ENCODE results near the gene R3HDM2. TPM values are rescaled to one million over a fixed set of nuclear protein-coding genes. Genes with fewer than 3 reads are reported as not detected.
"Not testable (repeated sequence)": the region's sequence is repeated elsewhere in the genome, so short reads cannot be mapped to it uniquely, and the experiment has no call there.

The R3HDM2 gene
- total RNA-seq, 1 donor from 2014 or later = 49.0 TPM

DNA sequence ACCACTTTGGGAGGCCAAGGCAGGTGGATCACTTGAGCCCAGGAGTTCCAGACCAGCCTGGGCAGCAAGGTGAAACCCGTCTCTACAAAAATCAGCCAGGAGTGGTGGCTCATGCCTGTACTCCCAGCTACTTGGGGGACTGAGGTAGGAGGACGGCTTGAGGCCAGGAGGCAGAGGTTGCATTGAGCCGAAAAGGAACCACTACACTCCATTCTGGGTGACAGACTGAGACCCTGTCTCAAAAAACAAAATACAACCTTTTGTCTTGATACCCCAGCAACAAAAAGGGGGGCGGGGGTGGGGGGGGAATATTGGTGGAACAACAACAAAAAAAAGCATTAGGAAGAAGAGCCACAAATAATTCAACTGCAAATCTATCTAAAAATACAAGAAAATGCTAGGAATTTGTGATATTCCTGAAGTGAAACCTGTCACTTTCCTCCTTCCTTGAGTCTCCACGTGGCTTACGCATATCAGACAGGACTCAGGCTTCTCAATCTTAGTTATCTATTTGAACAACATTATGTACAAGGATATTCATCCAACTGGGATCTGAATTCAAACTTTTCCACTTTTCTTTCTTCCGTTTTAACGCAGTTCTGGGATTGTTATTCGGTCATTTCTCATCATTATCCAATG lies 1.3 kb downstream of the R3HDM2 start:
- DNase-seq (ENCODE audit: low spot score) = peak; percentile 20

DNA sequence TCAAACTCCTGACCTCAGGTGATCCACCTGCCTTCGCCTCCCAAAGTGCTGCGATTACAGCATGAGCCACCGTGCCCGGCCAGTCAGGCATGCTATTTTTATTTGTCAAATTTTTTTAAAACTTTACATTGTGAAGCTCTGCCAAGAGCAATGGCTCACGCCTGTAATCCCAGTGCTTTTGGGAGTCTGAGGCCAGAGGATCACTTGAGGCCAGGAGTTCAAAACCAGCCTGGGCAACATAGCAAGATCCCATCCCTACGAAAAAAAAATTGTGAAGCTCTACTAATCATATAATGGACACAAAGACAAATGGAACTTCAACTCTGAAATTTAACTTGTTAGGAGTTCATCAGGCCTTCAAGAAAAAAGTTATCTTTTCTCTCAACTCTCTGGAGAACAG lies 1.9 kb downstream of the R3HDM2 start:
- DNase-seq (ENCODE audit: low spot score) = peak; percentile 26

DNA sequence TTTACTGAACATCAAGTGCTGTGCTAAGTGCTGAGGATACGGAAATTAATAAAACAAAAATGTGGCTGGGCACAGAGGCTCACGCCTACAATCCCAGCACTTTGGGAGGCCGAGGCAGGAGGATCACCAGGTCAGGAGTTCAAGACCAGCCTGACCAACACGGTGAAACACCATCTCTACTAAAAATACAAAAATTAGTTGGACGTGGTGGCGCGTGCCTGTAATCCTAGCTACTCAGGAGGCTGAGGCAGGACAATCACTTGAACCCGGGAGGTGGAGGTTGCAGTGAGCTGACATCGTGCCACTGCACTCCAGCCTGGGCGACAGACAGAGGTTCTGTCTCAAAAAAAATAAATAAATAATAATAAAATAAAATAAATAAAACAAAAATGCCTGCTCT lies 3.9 kb downstream of the R3HDM2 start:
- DNase-seq (ENCODE audit: low spot score) = peak; percentile 65

DNA sequence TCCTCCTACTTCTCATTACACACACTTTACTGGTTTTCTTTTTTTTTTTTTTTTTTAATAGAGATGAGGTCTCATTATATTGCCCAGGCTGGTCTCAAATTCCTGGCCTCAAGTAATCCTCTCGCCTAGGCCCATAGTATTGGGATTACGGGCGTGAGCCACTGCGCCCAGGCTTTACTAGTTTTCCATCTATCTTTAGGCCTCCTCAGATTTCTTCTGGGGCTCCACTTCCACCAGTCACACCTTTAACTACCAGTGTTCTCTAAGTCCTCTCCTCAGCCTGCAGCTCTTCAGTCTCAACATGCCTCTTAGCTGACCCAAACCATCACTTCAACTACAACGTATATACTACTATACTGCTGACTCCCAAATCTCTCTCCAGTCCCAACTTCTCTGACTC lies 10.4 kb downstream of the R3HDM2 start:
- peak; percentile 2 for DNase-seq (ENCODE audit: low spot score)

DNA sequence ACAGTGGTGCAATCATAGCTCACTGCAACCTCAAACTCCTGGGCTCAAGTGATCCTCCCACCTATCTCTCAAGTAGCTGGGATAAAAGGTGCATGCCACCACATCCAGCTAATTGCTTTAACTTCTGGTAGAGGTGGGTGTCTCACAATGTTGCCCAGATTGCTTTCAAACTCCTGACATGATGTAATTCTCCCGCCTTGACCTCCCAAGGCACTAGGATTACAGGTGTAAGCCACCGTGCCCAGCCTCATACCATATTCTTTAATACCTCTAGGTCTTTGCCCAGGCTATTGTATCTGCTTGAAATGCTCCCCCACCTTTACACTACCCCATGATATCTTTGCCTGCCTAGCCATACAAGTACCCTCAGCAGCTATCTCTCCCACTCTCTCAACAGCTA lies 11.3 kb downstream of the R3HDM2 start:
- DNase-seq (ENCODE audit: low spot score) = peak; percentile 26

DNA sequence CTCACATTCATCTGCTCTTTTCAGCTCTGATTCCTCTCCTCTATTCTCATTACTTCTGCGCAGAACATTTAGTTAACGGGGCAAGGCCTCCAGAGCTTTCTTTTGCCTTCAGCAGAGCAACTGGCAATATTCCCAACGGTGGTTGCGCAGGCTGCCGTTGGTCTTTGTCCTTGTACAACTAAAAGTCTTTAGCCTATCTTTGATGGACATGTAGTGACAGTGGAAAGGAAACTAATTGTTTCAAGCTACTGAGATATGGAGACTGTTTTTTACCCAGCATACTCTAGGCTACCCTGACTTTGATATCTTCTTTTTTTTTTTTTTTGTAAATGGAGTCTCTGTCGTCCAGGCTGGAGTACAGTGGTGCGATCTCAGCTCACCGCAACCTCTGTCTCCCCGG lies 12.6 kb downstream of the R3HDM2 start:
- peak; percentile 47 for DNase-seq (ENCODE audit: low spot score)

DNA sequence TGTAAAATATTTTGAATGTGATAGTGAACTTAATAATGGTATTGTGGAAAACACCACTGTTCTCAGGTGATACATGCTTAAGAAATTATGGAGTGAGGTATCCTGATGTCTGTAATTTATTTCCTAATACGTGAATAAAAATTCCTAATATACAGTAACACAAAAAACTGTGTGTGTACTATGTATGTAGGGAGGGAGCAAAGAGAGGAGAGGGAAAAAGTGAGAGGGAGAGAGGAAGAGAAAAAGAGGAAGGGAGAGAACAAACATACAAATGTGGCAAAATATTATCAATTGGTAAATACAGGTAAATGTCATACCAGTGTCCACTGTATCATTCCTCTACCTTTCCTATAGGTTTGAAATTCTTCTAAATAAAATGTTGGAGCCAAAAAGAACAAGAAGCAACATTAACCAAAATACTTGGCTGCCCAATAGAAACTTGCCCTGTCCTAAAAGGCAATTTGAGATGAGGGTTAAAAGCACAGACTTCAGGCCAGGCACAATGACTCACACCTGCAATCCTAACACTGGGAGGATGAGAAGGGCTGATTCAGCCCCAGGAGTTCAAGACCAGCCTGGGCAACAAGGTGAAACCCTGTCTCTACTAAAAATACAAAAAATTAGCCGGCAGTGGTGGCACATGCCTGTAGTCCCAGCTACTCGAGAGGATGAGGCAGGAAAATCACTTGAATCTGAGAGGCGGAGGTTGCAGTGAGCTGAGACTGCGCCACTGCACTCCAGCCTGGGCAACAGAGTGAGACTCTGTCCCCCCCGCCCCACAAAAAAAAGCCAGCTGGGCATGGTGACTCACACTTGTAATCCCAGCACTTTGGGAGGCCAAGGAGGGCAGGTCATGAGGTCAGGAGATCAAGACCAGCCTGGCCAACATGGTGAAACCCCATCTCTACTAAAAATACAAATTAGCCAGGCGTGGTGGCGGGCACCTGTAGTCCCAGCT lies 14.5 kb downstream of the R3HDM2 start:
- DNase-seq (ENCODE audit: low spot score) = peak; percentile 24

DNA sequence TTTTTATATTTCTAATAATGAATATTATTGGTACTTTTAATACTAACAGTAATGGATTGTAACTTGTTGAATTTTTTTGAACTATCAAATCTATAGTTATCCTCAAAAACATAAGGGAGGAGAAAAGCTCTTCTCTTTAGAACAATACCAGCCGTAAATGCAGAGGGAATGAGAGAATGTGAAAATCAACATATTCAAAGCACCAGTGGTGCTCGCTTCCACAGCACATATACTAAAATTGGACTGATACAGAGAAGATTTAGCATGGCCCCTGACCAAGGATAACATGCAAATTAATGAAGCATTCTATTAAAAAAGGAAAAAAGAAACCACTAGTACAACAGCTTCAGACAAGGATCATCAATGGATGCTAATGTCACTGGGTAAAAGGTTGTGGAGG lies 15.8 kb downstream of the R3HDM2 start:
- DNase-seq (ENCODE audit: low spot score) = no peak

DNA sequence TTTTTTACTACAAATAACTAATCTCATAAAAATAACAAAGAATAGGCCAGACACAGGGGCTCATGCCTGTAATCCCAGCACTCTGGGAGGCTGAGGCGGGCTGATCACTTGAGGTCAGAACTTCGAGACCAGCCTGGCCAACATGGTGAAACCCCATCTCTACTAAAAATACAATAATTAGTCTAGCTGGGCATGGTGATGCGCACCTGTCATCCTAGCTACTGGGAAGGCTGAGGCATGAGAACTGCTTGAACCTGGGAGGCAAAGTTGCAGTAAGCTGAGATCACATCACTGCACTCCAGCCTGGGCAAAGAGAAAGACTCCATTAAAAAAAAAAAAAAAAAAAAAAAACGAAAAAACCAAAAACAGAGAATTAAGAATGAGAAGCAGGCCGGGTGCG lies 16.7 kb downstream of the R3HDM2 start:
- DNase-seq (ENCODE audit: low spot score) = peak; percentile 49

DNA sequence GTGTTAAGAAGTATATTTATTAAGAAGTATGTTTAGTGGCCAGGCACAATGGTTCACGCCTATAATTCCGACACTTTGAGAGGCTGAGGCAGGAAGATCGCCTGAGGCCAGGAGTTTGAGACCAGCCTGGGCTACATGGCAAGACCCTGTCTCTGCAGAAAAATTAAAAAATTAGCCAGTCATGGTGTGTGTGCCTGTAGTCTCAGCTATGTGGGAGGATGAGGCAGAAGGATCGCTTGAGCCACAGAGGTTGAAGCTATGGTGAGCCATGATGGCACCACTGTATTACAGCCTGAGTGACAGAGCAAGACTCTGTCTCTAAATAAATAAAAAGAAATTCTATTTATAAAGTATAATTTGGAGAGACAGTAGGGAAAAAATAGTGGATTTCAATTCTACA lies 20.3 kb downstream of the R3HDM2 start:
- DNase-seq (ENCODE audit: low spot score) = no peak

DNA sequence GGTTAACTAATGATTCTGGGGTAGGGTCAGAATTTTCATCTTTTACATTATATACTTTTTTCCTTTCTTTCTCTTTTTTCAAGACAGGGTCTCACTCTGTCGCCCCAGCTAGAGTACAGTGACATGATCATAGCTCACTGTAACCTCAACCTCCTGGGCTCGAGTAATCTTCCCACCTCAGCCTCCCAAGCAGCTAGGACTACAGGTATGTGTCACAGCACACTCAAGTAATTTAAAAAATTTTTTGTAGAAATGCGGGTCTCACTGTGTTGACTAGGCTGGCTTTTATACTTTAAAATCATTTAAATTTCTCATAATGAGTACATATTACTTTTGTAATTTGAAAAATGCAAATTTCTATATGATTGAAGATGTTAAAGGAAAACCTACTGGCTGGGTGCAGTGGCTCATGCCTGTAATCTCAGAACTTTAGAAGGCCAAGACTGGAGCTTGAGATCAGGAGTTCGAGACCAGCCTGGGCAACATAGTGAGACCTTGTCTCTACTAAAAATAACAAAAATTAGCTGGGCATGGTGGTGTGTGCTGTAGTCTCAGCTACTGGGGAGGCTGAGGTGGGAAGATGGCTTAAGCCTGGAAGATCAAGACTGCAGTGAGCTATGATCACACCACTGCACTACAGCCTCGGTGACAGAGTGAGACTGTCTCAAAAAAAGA lies 25.7 kb downstream of the R3HDM2 start:
- DNase-seq (ENCODE audit: low spot score) = no peak

DNA sequence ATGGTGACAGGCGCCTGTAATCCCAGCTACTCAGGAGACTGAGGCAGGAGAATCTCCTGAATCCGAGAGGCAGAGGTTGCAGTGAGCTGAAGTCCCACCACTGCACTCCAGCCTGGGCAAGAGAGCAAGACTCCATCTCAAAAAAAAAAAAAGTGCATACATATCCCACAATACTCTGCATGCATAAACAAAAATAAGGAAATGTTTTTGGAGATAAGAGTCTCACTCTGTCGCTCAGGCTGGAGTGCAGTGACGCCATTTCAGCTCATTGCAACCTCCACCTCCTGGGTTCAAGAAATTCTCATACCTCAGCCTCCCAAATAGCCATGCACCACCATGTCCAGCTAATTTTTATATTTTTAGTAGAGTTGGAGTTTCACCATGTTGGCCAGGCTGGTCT lies 28.7 kb downstream of the R3HDM2 start:
- not testable (repeated sequence) for DNase-seq (ENCODE audit: low spot score)

DNA sequence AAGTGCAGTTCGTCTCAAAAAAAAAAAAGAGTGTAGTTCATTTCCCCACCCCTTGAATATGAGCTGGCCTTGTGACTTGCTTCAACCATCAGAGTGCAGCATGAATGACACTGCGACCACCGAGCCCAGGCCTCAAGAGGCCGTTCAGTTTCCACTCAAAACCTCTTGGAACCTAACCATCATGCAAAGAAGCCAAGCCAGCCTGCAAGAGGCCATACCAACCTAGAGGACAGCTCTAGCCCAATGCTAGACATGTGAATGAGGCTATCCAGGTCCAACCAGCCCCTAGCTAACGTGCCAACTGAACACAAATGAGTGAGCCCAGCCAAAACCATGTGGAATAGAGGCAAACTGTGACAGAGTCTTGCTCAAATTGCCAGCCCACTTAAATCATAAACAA lies 29.7 kb downstream of the R3HDM2 start:
- DNase-seq (ENCODE audit: low spot score) = no peak

DNA sequence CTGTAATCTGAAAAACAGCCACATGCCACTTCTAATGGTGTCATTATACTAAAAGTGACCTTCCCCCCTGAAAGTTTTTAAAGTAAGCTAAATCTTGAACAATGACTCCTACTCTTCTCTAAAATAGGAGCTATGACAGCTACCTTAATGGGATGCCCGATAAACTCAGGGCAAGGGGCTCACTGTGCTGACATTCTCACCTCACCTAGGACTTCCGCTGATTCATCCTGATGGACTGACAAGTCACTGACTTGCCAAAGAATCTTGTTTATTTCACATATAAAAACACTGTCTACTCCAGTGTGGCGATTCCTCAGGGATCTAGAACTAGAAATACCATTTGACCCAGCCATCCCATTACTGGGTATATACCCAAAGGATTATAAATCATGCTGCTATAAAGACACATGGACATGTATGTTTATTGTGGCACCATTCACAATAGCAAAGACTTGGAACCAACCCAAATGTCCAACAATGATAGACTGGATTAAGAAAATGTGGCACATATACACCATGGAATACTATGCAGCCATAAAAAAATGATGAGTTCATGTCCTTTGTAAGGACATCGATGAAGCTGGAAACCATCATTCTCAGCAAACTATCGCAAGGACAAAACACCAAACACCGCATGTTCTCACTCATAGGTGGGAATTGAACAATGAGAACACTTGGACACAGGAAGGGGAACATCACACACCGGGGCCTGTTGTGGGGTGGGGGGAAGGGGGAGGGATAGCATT lies 31.0 kb downstream of the R3HDM2 start:
- DNase-seq (ENCODE audit: low spot score) = not testable (repeated sequence)

DNA sequence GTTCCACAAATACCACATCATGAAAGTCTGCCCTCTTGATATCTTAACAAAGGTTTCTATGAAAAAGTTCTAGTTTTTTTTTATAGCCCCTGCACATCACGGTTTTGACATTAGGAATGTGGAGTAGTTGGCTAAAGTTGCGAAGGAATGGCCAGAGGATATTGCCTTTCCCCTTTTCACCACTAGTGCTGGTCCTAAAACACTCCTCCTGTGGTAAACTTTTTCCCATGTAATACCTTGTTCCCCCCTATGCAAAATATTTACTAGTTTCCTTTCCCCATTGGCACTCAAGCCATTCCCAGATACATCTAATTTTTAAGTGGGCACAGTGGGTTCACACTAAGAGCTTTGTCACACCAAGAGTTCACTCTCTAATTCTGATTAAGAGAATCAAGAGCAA lies 33.4 kb downstream of the R3HDM2 start:
- DNase-seq (ENCODE audit: low spot score) = no peak

DNA sequence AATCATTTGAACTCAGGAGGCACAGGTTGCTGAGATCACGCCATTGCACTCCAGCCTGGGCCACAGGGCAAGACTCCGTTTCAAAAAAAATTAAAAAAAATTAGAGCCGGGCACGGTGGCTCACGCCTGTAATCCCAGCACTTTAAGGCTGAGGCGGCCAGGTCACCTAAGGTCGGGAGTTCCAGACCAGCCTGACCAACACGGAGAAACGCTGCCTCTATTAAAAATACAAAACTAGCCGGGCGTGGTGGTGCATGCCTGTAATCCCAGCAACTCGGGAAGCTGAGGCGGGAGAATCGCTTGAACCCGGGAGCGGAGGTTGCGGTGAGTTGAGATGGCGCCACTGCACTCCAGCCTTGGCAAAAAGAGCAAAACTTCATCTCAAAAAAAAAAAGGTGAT lies 35.7 kb downstream of the R3HDM2 start:
- DNase-seq (ENCODE audit: low spot score) = no peak

DNA sequence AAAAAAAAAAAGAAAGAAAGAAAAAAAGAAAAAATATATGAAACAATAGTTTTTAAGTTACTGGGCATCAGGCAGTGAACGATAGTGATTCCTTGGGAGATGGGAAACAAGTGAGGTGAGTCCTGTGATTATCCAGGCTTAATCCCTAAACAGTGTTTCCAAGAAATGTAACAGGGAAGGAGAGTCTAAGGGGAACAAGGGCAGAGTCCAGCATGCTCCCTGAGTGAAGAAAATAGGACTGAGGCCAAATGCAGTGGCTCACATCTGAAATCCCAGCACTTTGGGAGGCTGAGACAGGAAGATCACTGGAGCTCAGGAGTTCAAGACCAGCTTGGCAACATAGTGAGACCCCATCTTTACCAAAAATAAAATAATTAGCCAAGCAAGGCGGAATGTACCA lies 40.7 kb downstream of the R3HDM2 start:
- no peak for DNase-seq (ENCODE audit: low spot score)

DNA sequence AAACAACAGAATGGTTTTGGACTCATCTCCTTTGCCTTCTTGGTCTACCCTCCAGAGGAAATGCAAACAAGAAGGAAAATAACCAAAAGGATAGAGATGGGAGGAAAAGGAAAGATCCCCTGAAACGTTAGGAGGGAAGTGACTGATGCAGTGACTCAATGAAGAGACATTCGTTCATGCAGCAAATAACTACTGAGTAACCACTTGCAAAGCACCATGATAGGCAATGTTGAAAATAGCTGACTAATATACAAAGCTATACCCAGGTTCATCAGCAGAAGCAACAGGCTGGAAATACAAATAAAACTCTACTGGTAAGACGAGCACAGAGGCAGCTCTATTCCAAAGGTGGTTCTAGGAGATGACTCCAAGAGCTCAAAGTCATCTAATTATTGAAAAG lies 41.8 kb downstream of the R3HDM2 start:
- no peak for DNase-seq (ENCODE audit: low spot score)

DNA sequence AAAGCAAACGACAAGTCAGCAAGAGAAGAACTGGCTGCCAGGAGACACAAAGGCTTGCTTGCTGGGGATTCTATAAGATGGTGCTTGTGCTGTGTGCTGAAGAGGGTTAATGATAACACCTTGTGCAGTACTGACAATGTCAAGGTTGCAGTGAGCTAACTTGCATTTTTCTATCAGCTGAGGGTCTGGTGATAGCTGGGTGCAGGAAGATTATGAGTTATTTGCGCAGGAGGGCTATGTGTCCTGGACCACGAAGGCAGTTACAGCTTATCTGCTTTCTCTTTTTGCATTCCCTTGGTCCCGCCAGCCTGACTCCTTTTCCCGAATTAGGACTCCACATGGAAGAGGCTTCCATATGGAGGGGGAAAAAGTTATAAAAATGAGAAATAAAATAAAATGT lies 42.4 kb downstream of the R3HDM2 start:
- DNase-seq (ENCODE audit: low spot score) = no peak

DNA sequence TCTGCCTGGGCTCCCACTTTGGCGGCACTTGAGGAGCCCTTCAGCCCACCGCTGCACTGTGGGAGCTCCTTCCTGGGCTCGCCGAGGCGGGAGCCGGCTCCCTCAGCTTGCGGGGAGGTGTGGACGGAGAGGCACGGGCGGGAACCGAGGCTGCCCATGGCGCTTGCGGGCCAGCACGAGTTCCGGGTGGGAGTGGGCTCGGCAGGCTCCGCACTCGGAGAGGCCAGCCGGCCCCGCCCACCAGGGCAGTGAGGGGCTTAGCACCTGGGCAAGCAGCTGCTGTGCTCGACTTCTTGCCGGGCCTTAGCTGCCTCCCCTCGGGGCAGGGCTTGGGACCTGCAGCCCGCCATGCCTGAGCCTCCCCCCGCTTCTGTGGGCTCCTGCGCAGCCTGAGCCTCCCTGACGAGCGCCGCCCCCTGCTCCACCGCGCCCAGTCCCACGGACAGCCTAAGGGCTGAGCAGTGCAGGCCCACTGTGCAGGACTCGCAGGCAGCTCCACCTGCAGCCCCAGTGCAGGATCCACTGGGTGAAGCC lies 44.6 kb downstream of the R3HDM2 start:
- no peak for DNase-seq (ENCODE audit: low spot score)

DNA sequence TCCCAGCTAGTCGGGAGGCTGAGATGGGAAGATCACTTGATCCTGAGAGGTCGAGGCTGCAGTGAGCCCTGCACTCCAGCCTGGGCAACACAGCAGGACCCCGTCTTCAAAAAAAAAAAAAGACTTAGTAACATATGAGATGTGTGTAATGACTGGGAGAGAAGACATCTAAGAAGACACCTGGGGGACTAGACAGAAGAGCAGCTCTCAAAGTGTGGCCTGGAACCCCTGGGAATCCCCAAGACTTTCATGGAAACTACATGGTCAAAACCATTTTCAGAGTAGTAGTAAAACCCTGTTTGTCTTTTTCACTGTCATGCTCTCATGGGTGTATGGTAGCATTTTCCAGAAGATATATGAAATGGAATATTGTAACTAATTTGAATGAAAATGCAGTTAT lies 45.3 kb downstream of the R3HDM2 start:
- DNase-seq (ENCODE audit: low spot score) = no peak

Data from mesenteric fat pad (tissue), 1 donor.